ACC112 (cell line): ENCODE measurements around the gene CYP8B1.

Experiments
- H2AFZ ChIP-seq: fragments of 200-600 bp; sonication (generic); one replicate; pipeline ENCODE4 v1.6.0; 2017; ENCODE audit warnings: antibody characterized with exemption, low read length; ENCODE audit not compliant: unreplicated experiment
- H3K27ac ChIP-seq: fragments of 200-600 bp; sonication (generic); 2 replicates; pipeline ENCODE4 v1.5.1; 2014; ENCODE audit warnings: low read depth, mild to moderate bottlenecking, antibody characterized with exemption, low read length, moderate library complexity
- H3K27me3 ChIP-seq: fragments of 200-600 bp; sonication (generic); 2 replicates; pipeline ENCODE4 v1.6.1; 2014; ENCODE audit warnings: mild to moderate bottlenecking, antibody characterized with exemption, low read length, moderate library complexity, mixed read lengths; ENCODE audit not compliant: insufficient read depth
- H3K36me3 ChIP-seq: fragments of 200-600 bp; sonication (generic); 2 replicates; pipeline ENCODE4 v1.6.1; 2016; ENCODE audit warnings: mild to moderate bottlenecking, antibody characterized with exemption, low read length, moderate library complexity, mixed read lengths; ENCODE audit not compliant: insufficient read depth
- H3K4me1 ChIP-seq: fragments of 200-600 bp; sonication (generic); one replicate; pipeline ENCODE4 v1.6.1; 2016; ENCODE audit warnings: low read length, mixed read lengths; ENCODE audit not compliant: insufficient read depth, unreplicated experiment, control insufficient read depth
- H3K4me3 ChIP-seq: fragments of 200-600 bp; sonication (generic); 2 replicates; pipeline ENCODE4 v1.5.1; 2014; ENCODE audit warnings: mild to moderate bottlenecking, low read depth, low read length
- H3K79me2 ChIP-seq: fragments of 200-600 bp; sonication (generic); one replicate; pipeline ENCODE4 v1.6.0; 2016; ENCODE audit warnings: low read length; ENCODE audit not compliant: control insufficient read depth, unreplicated experiment, insufficient read depth

Gene CYP8B1

GRCh38 chr3:42902257-42902656 lies 26.6 kb upstream of the CYP8B1 start:
- peaks cover 15% of the 10 kb centered on the region; the same call in 1 of the 2 replicates for H3K27me3 ChIP-seq
- H3K4me3 ChIP-seq: no peak overlapping the region
- H3K36me3 ChIP-seq: no peaks in the 10 kb centered on the region
- no peak overlapping the region for H2AFZ ChIP-seq
- no peaks in the 10 kb centered on the region for H3K79me2 ChIP-seq
- H3K4me1 ChIP-seq: no peaks in the 10 kb centered on the region
- no peak overlapping the region for H3K27ac ChIP-seq

GRCh38 chr3:42901073-42901415 lies 25.4 kb upstream of the CYP8B1 start:
- Histone ChIP-seq H3K27me3 (peaks cover 21% of the 10 kb centered on the region; the same call in 1 of the 2 replicates), H3K36me3 (no peaks in the 10 kb centered on the region), H3K79me2 (no peaks in the 10 kb centered on the region), H3K27ac (no peak overlapping the region), H3K4me1 (no peaks in the 10 kb centered on the region), H3K4me3 (no peak overlapping the region), H2AFZ (no peak overlapping the region)

- peaks cover 21% of the 10 kb centered on the region; the same call in 1 of the 2 replicates for H3K27me3 ChIP-seq
- no peak overlapping the region for H2AFZ ChIP-seq
- no peak overlapping the region for H3K27ac ChIP-seq
- H3K4me3 ChIP-seq: no peak overlapping the region
- H3K79me2 ChIP-seq: no peaks in the 10 kb centered on the region
- no peaks in the 10 kb centered on the region for H3K4me1 ChIP-seq
- no peaks in the 10 kb centered on the region for H3K36me3 ChIP-seq
Observed at GRCh38 chr3:42900226-42901072, 24.8 kb upstream of the CYP8B1 start.

GRCh38 chr3:42898896-42899675 lies 23.4 kb upstream of the CYP8B1 start:
- no peak overlapping the region for H3K27ac ChIP-seq
- no peak overlapping the region for H3K4me3 ChIP-seq
- H3K79me2 ChIP-seq: no peaks in the 10 kb centered on the region
- peaks cover 21% of the 10 kb centered on the region; the same call in 1 of the 2 replicates for H3K27me3 ChIP-seq
- no peaks in the 10 kb centered on the region for H3K36me3 ChIP-seq
- no peak overlapping the region for H2AFZ ChIP-seq
- H3K4me1 ChIP-seq: no peaks in the 10 kb centered on the region

GRCh38 chr3:42895580-42895868 lies 19.8 kb upstream of the CYP8B1 start:
- no peaks in the 10 kb centered on the region for H3K36me3 ChIP-seq
- H3K27ac ChIP-seq: no peak overlapping the region
- no peak overlapping the region for H2AFZ ChIP-seq
- H3K4me3 ChIP-seq: no peak overlapping the region
- peaks cover 18% of the 10 kb centered on the region for H3K27me3 ChIP-seq
- H3K4me1 ChIP-seq: no peaks in the 10 kb centered on the region
- H3K79me2 ChIP-seq: no peaks in the 10 kb centered on the region

GRCh38 chr3:42894698-42895579 lies 19.3 kb upstream of the CYP8B1 start:
- H3K27ac ChIP-seq: no peak overlapping the region
- no peak overlapping the region for H2AFZ ChIP-seq
- no peak overlapping the region for H3K4me3 ChIP-seq
- H3K27me3 ChIP-seq: peaks cover 18% of the 10 kb centered on the region
- H3K36me3 ChIP-seq: no peaks in the 10 kb centered on the region
- H3K79me2 ChIP-seq: no peaks in the 10 kb centered on the region
- no peaks in the 10 kb centered on the region for H3K4me1 ChIP-seq

- H3K27ac ChIP-seq: no peak overlapping the region
- H2AFZ ChIP-seq: no peak overlapping the region
- no peaks in the 10 kb centered on the region for H3K4me1 ChIP-seq
- peaks cover 30% of the 10 kb centered on the region for H3K27me3 ChIP-seq
- no peaks in the 10 kb centered on the region for H3K36me3 ChIP-seq
- H3K79me2 ChIP-seq: no peaks in the 10 kb centered on the region
- H3K4me3 ChIP-seq: no peak overlapping the region
Observed at GRCh38 chr3:42892807-42893206, 17.1 kb upstream of the CYP8B1 start.

GRCh38 chr3:42892169-42892568 lies 16.5 kb upstream of the CYP8B1 start:
- Histone ChIP-seq H2AFZ (no peak overlapping the region), H3K27ac (no peak overlapping the region), H3K79me2 (no peaks in the 10 kb centered on the region), H3K4me1 (no peaks in the 10 kb centered on the region), H3K36me3 (no peaks in the 10 kb centered on the region), H3K4me3 (no peak overlapping the region), H3K27me3 (peaks cover 34% of the 10 kb centered on the region)

GRCh38 chr3:42891042-42891441 lies 15.4 kb upstream of the CYP8B1 start:
- Histone ChIP-seq H3K27ac (no peak overlapping the region), H3K27me3 (peaks cover 28% of the 10 kb centered on the region), H2AFZ (no peak overlapping the region), H3K4me1 (no peaks in the 10 kb centered on the region), H3K79me2 (no peaks in the 10 kb centered on the region), H3K36me3 (no peaks in the 10 kb centered on the region), H3K4me3 (no peak overlapping the region)

GRCh38 chr3:42887084-42887483 lies 11.4 kb upstream of the CYP8B1 start:
- Histone ChIP-seq H3K4me1 (no peaks in the 10 kb centered on the region), H3K27ac (no peak overlapping the region), H2AFZ (no peak overlapping the region), H3K27me3 (peaks cover 23% of the 10 kb centered on the region), H3K36me3 (no peaks in the 10 kb centered on the region), H3K79me2 (no peaks in the 10 kb centered on the region), H3K4me3 (no peak overlapping the region)
